NCI-H187 (cell line): ENCODE results near the gene LAS1L.
"Not testable (repeated sequence)": the region's sequence is repeated elsewhere in the genome, so short reads cannot be mapped to it uniquely, and the experiment has no call there.

Experiments used
- DNase-seq, 2 experiments: peaks; one replicate each; lab custom pipeline; 2025; lab: John Stamatoyannopoulos, UW

LAS1L gene

GRCh38 chrX:65534450-65535292 is at the start of gene LAS1L:
LAS1L (minus strand) TSS chrX:65534787; CDS start chrX:65534715, 72 bp downstream.
- DNase-seq, result peak; percentile 71 to 83

GRCh38 chrX:65582450-65583082 is 48.0 kb upstream of the LAS1L start:
- no peak for DNase-seq

- no peak for DNase-seq
These were observed 47.2 kb upstream of the LAS1L start for GRCh38 chrX:65581661-65582339.

GRCh38 chrX:65578346-65578745 is 43.8 kb upstream of the LAS1L start:
- DNase-seq, result no peak

- no peak for DNase-seq
These were observed 41.6 kb upstream of the LAS1L start for GRCh38 chrX:65576160-65576559.

- no peak for DNase-seq
These were observed 40.4 kb upstream of the LAS1L start for GRCh38 chrX:65575022-65575421.

- no peak for DNase-seq
These were observed 39.8 kb upstream of the LAS1L start for GRCh38 chrX:65574356-65574755.

- no peak for DNase-seq
These were observed 38.4 kb upstream of the LAS1L start for GRCh38 chrX:65572971-65573370.

- not testable (repeated sequence) for DNase-seq
These were observed 28.3 kb upstream of the LAS1L start for GRCh38 chrX:65562850-65563249.

- DNase-seq, result no peak
These were observed 17.1 kb upstream of the LAS1L start for GRCh38 chrX:65551489-65552339.

GRCh38 chrX:65551086-65551485 is 16.5 kb upstream of the LAS1L start:
- DNase-seq, result no peak

- DNase-seq, result no peak
These were observed 10.9 kb upstream of the LAS1L start for GRCh38 chrX:65545456-65545855.

GRCh38 chrX:65537229-65537628 is 2.6 kb upstream of the LAS1L start:
- DNase-seq, result no peak

- DNase-seq, result no peak
These were observed 1.7 kb upstream of the LAS1L start for GRCh38 chrX:65536291-65536690.

- no peak for DNase-seq
These were observed 2.6 kb downstream of the LAS1L start for GRCh38 chrX:65532016-65532415.

GRCh38 chrX:65528705-65529340 is 5.8 kb downstream of the LAS1L start:
- DNase-seq, result peak in 1 of 2 experiments; percentile 1

- DNase-seq, result no peak
These were observed 6.3 kb downstream of the LAS1L start for GRCh38 chrX:65528293-65528692.

- no peak for DNase-seq
These were observed 10.4 kb downstream of the LAS1L start for GRCh38 chrX:65524139-65524538.

- no peak for DNase-seq
These were observed 11.7 kb downstream of the LAS1L start for GRCh38 chrX:65522739-65523372.

GRCh38 chrX:65519530-65519929 is 15.1 kb downstream of the LAS1L start:
- DNase-seq, result not testable (repeated sequence)

GRCh38 chrX:65518980-65519379 is 15.6 kb downstream of the LAS1L start:
- not testable (repeated sequence) for DNase-seq
